WTC11 (cell line): ENCODE data around the gene GRM7. TPM values are rescaled to one million over a fixed set of nuclear protein-coding genes. Genes with fewer than 3 reads are reported as not detected.

Experiments
- ATAC-seq: fragments of 200-7000 bp; cut with Tn5 transposase; 2 replicates; pipeline ENCODE4 v1.10.0; 2021; ENCODE audit warnings: mild to moderate bottlenecking, moderate library complexity
- CTCF ChIA-PET: fragments of 300-600 bp; sonication (Branson Sonifier 250); formaldehyde crosslinking; loops from one replicate; lab custom pipeline; 2021; ENCODE audit warnings: antibody characterized with exemption; lab: Charles Lee
- POLR2A ChIA-PET: fragments of 350-600 bp; sonication (Branson Sonifier 250); formaldehyde crosslinking; loops from one replicate; lab custom pipeline; 2021; ENCODE audit warnings: antibody characterized with exemption; lab: Charles Lee
- DNase-seq: peaks from one replicate; pipeline ENCODE4 v3.0.0; 2021; ENCODE audit warnings: low spot score
- H3K27ac Mint-ChIP-seq: 2 replicates; pipeline ENCODE4 v1.8.0; 2021; ENCODE audit warnings: mixed read lengths
- H3K27me3 Mint-ChIP-seq: 2 replicates; pipeline ENCODE4 v1.8.0; 2021; ENCODE audit warnings: low read depth, mild to moderate bottlenecking, moderate library complexity, mixed read lengths
- H3K36me3 Mint-ChIP-seq: 2 replicates; pipeline ENCODE4 v1.8.0; 2021; ENCODE audit warnings: mixed read lengths
- H3K4me1 Mint-ChIP-seq: 2 replicates; pipeline ENCODE4 v1.8.0; 2022; ENCODE audit warnings: mixed read lengths
- H3K4me3 Mint-ChIP-seq: 2 replicates; pipeline ENCODE4 v1.8.0; 2021; ENCODE audit warnings: mild to moderate bottlenecking, moderate library complexity, mixed read lengths
- H3K9me3 Mint-ChIP-seq: 2 replicates; pipeline ENCODE4 v1.8.0; 2021; ENCODE audit warnings: mixed read lengths
- AR ChIP-seq: fragments of 250-450 bp; sonication (Bioruptor Pico); IDR thresholded peaks from 2 replicates; pipeline ENCODE4 v1.9.0; 2021; ENCODE audit warnings: mild to moderate bottlenecking
- ATF6 ChIP-seq: sonication (generic); formaldehyde crosslinking; IDR thresholded peaks from 2 replicates; pipeline ENCODE4 v1.8.1; 2023; ENCODE audit warnings: mild to moderate bottlenecking, missing genetic modification reagents
- CREM ChIP-seq: sonication (generic); formaldehyde crosslinking; IDR thresholded peaks from 2 replicates; pipeline ENCODE4 v1.8.1; 2022; ENCODE audit warnings: mild to moderate bottlenecking, missing genetic modification reagents, moderate library complexity
- E2F4 ChIP-seq: sonication (generic); formaldehyde crosslinking; IDR thresholded peaks from 2 replicates; pipeline ENCODE4 v1.8.1; 2022; ENCODE audit warnings: low read depth, mild to moderate bottlenecking, moderate library complexity, missing genetic modification reagents, borderline replicate concordance
- ESRRA ChIP-seq: sonication (generic); formaldehyde crosslinking; IDR thresholded peaks from 2 replicates; pipeline ENCODE4 v1.8.1; 2022; ENCODE audit warnings: mild to moderate bottlenecking, missing genetic modification reagents, borderline replicate concordance
- IRF2 ChIP-seq: sonication (generic); formaldehyde crosslinking; IDR thresholded peaks from 2 replicates; pipeline ENCODE4 v1.8.0; 2022; ENCODE audit warnings: low read depth, missing genetic modification reagents, borderline replicate concordance
- JAZF1 ChIP-seq: fragments of 250-450 bp; sonication (Bioruptor Pico); IDR thresholded peaks from 2 replicates; pipeline ENCODE4 v1.9.0; 2021; ENCODE audit warnings: moderate library complexity, mild to moderate bottlenecking, inconsistent platforms
- KAT7 ChIP-seq: sonication (generic); formaldehyde crosslinking; IDR thresholded peaks from 2 replicates; pipeline ENCODE4 v1.8.1; 2023; ENCODE audit warnings: missing genetic modification reagents, mild to moderate bottlenecking, borderline replicate concordance
- MAX ChIP-seq: sonication (generic); formaldehyde crosslinking; IDR thresholded peaks from 2 replicates; pipeline ENCODE4 v1.8.0; 2022; ENCODE audit warnings: mild to moderate bottlenecking, missing genetic modification reagents
- NFATC4 ChIP-seq: fragments of 250-450 bp; sonication (Bioruptor Pico); IDR thresholded peaks from 2 replicates; pipeline ENCODE4 v1.9.0; 2021; ENCODE audit warnings: mild to moderate bottlenecking
- PREB ChIP-seq: sonication (generic); formaldehyde crosslinking; IDR thresholded peaks from 2 replicates; pipeline ENCODE4 v1.8.1; 2022; ENCODE audit warnings: mild to moderate bottlenecking, missing genetic modification reagents, moderate library complexity, borderline replicate concordance
- TP53 ChIP-seq: sonication (generic); formaldehyde crosslinking; IDR thresholded peaks from 2 replicates; pipeline ENCODE4 v1.8.1; 2023; ENCODE audit warnings: mild to moderate bottlenecking, missing genetic modification reagents
- ZBTB21 ChIP-seq: sonication (generic); formaldehyde crosslinking; IDR thresholded peaks from 2 replicates; pipeline ENCODE4 v1.8.1; 2023; ENCODE audit warnings: mild to moderate bottlenecking, missing genetic modification reagents, borderline replicate concordance
- ZBTB43 ChIP-seq: sonication (generic); formaldehyde crosslinking; IDR thresholded peaks from 2 replicates; pipeline ENCODE4 v1.8.1; 2023; ENCODE audit warnings: mild to moderate bottlenecking, missing genetic modification reagents
- ZMAT4 ChIP-seq: fragments of 250-450 bp; sonication (Bioruptor Pico); IDR thresholded peaks from 2 replicates; pipeline ENCODE4 v1.9.0; 2021; ENCODE audit warnings: mild to moderate bottlenecking
- ZNF121 ChIP-seq: sonication (generic); formaldehyde crosslinking; IDR thresholded peaks from 2 replicates; pipeline ENCODE4 v1.8.0; 2023; ENCODE audit warnings: missing genetic modification reagents
- ZNF423 ChIP-seq: fragments of 250-450 bp; sonication (Bioruptor Pico); IDR thresholded peaks from 2 replicates; pipeline ENCODE4 v2.1.2; 2022; ENCODE audit warnings: mild to moderate bottlenecking, moderate library complexity
- ZNF425 ChIP-seq: fragments of 250-450 bp; sonication (Bioruptor Pico); conservative IDR thresholded peaks from 2 replicates; pipeline ENCODE4 v1.9.0; 2021; ENCODE audit warnings: mild to moderate bottlenecking
- ZNF671 ChIP-seq: fragments of 250-450 bp; sonication (Bioruptor Pico); IDR thresholded peaks from 2 replicates; pipeline ENCODE4 v1.8.0; 2021; ENCODE audit warnings: mild to moderate bottlenecking
- total RNA-seq: library from RNA; stranded (reverse); gene quantifications from 3 replicates; pipeline ENCODE4 v1.2.3, GENCODE V29; 2021

Gene GRM7
- total RNA-seq, 1 experiment from 2014 or later: 0.42 TPM

GRCh38 chr3:7172996-7173395 lies 312.1 kb downstream of the GRM7 start:
- ATAC-seq: no peak
- no peak for DNase-seq
- peaks cover 3% of the 10 kb centered on the region for H3K27me3 Mint-ChIP-seq
- TF ChIP-seq NFATC4 (no peak), AR (no peak), ZNF423 (CRISPR knock-in tag) (no peak), E2F4 (CRISPR knock-in tag) (no peak)
- TF ChIP-seq, all 79 proteins: peak for 0
- Mint-ChIP-seq H3K4me1 (0 out of 2 replicates have a peak, but pooled peaks cover 3% of the 10 kb centered on the region), H3K36me3 (peaks cover 8% of the 10 kb centered on the region), H3K4me3 (no peak overlapping the region), H3K9me3 (peaks cover 53% of the 10 kb centered on the region), H3K27ac (no peak overlapping the region)
- ChIA-PET POLR2A (no interaction called here), CTCF (no interaction called here)

- CTCF ChIA-PET: no interaction called here
- DNase-seq: no peak
These were observed 327.6 kb downstream of the GRM7 start for GRCh38 chr3:7188551-7188950.

More at GRCh38 chr3:7188551-7188950, 327.6 kb downstream of the GRM7 start:
- no peaks in the 10 kb centered on the region for H3K27me3 Mint-ChIP-seq
- H3K4me1 Mint-ChIP-seq: no peaks in the 10 kb centered on the region
- peaks cover 32% of the 10 kb centered on the region for H3K9me3 Mint-ChIP-seq
- no peak overlapping the region for H3K27ac Mint-ChIP-seq
- no peaks in the 10 kb centered on the region; the same call in 1 of the 2 replicates for H3K36me3 Mint-ChIP-seq
- TF ChIP-seq MAX (CRISPR knock-in tag): no peak
- TF ChIP-seq ZNF425 (CRISPR knock-in tag): no peak
- TF ChIP-seq KAT7 (CRISPR knock-in tag): no peak
- no peak for TF ChIP-seq IRF2 (CRISPR knock-in tag)
- no peak for TF ChIP-seq ZMAT4 (CRISPR knock-in tag)
- no peak for TF ChIP-seq CREM (CRISPR knock-in tag)
- no peak for TF ChIP-seq ZBTB21 (CRISPR knock-in tag)
- no peak for TF ChIP-seq ZNF121 (CRISPR knock-in tag)
- no peak for TF ChIP-seq ZNF423 (CRISPR knock-in tag)
- TF ChIP-seq ESRRA (CRISPR knock-in tag): no peak
- no peak for TF ChIP-seq ATF6 (CRISPR knock-in tag)
- no peak for TF ChIP-seq TP53 (CRISPR knock-in tag)
- no peak for TF ChIP-seq JAZF1 (CRISPR knock-in tag)
- TF ChIP-seq PREB (CRISPR knock-in tag): no peak
- TF ChIP-seq ZBTB43: no peak
- no peak for TF ChIP-seq ZNF671 (CRISPR knock-in tag)
- no peak overlapping the region for H3K4me3 Mint-ChIP-seq
- POLR2A ChIA-PET: no interaction called here
- no peak for ATAC-seq
